ENCODE measurements around the gene XK. TPM values are rescaled to one million over a fixed set of nuclear protein-coding genes. Genes with fewer than 3 reads are reported as not detected.

XK gene
- total and polyA plus RNA-seq, 2 of the 4 experiments (the other 2 are of a cell fraction): under 0.01 to 0.02 TPM

GRCh38 chrX:37684426-37684825 is 1.2 kb upstream of the XK start:
- H4K91ac ChIP-seq (ENCODE audit: insufficient read depth, low read depth, low read length): no peak overlapping the region
- no peaks in the 10 kb centered on the region for H4K20me1 ChIP-seq (ENCODE audit: insufficient read depth, low read length)
- H3K9me3 ChIP-seq (ENCODE audit: control insufficient read depth, insufficient read depth, low read length): no peaks in the 10 kb centered on the region
- in situ Hi-C loops (cut with MboI; ENCODE audit: low sequenced_read_pairs): no loop called here
- BruUV-seq (replicated peaks): no TSS peak
- TF ChIP-seq CHD1 (IDR thresholded peaks at IDR 0.05; ENCODE audit: low read depth, low read length) (no peak), SMC3 (IDR thresholded peaks at IDR 0.05; ENCODE audit: low read depth, low read length) (no peak), RCOR1 (IDR thresholded peaks at IDR 0.05; ENCODE audit: insufficient replicate concordance, low read length) (no peak), CEBPB (IDR thresholded peaks at IDR 0.05; ENCODE audit: low read depth, low read length) (no peak), NFE2L2 (IDR thresholded peaks at IDR 0.05; ENCODE audit: low read depth, low read length) (no peak), FOS (IDR thresholded peaks at IDR 0.05; ENCODE audit: low read depth, low read length) (no peak), MAFK (IDR thresholded peaks at IDR 0.05; ENCODE audit: low read depth, low read length) (no peak), RFX5 (IDR thresholded peaks at IDR 0.05; ENCODE audit: low read depth, low read length) (no peak), ELK1 (IDR thresholded peaks at IDR 0.05; ENCODE audit: borderline replicate concordance, low read depth, low read length) (no peak), MAZ (IDR thresholded peaks at IDR 0.05; ENCODE audit: borderline replicate concordance, low read depth, low read length) (no peak), RAD21 (IDR thresholded peaks at IDR 0.05; ENCODE audit: low read length) (no peak), BHLHE40 (IDR thresholded peaks at IDR 0.05; ENCODE audit: low read depth, low read length) (no peak), MXI1 (IDR thresholded peaks at IDR 0.05; ENCODE audit: borderline replicate concordance, low read depth, low read length) (no peak), POLR2A (IDR thresholded peaks at IDR 0.05; ENCODE audit: low read depth, low read length) (no peak)
- ATAC-seq (ENCODE audit: low read depth): no peak
- no peak for DNase-seq
- peaks cover 2% of the 10 kb centered on the region; the same call in 1 of the 2 replicates for H3K27me3 ChIP-seq (ENCODE audit: control insufficient read depth, insufficient read depth, low read length)
- H2BK5ac ChIP-seq (ENCODE audit: low read depth, low read length, poor library complexity, severe bottlenecking): no peak overlapping the region
- no peak overlapping the region for H2BK120ac ChIP-seq (ENCODE audit: low read depth, low read length)
- H3K9me1 ChIP-seq (ENCODE audit: insufficient read depth, low read length): no peaks in the 10 kb centered on the region
- H3K18ac ChIP-seq (ENCODE audit: low read depth, low read length): no peak overlapping the region
- no peak overlapping the region for H3K9ac ChIP-seq (ENCODE audit: low read depth, low read length)
- no peak overlapping the region for H4K8ac ChIP-seq (ENCODE audit: low read depth in 2 of 2, low read length in 2 of 2)
- no peak overlapping the region for H3K56ac ChIP-seq (ENCODE audit: extremely low read depth, insufficient read depth, low read length)
- ChIA-PET POLR2A (ENCODE audit: unreplicated experiment) (no interaction called here), CTCF (no interaction called here)
- intact Hi-C loops (cut with micrococcal nuclease): no loop called here
- H3K36me3 ChIP-seq (ENCODE audit: control insufficient read depth, insufficient read depth, low read length): no peaks in the 10 kb centered on the region
- H2AFZ ChIP-seq (replicated peaks; ENCODE audit: low read length, poor library complexity): no peak overlapping the region
- H3K14ac ChIP-seq (replicated peaks; ENCODE audit: low read depth, low read length): no peak overlapping the region
- H2BK15ac ChIP-seq (ENCODE audit: low read depth, low read length): no peak overlapping the region
- H3K4me1 ChIP-seq (ENCODE audit: control insufficient read depth, insufficient read depth, low read length): no peaks in the 10 kb centered on the region
- H2AK5ac ChIP-seq (ENCODE audit: low read depth, low read length): no peak overlapping the region
- dilution Hi-C loops (cut with HindIII; ENCODE audit: low sequenced_read_pairs, unreplicated experiment): no loop called here
- H2AK9ac ChIP-seq (replicated peaks; ENCODE audit: low read depth, low read length, poor library complexity): no peak overlapping the region
- no peaks in the 10 kb centered on the region for H3K79me1 ChIP-seq (ENCODE audit: low read depth in 1 of 2, low read length in 2 of 2)
- no peak overlapping the region for H3K4ac ChIP-seq (ENCODE audit: low read depth, low read length)
- no peak overlapping the region for H3K27ac ChIP-seq (ENCODE audit: insufficient read depth, low read length)
- no peak overlapping the region for H3K4me3 ChIP-seq (ENCODE audit: insufficient read depth, low read depth, low read length)
- no peak overlapping the region for H4K5ac ChIP-seq (ENCODE audit: low read depth, low read length)
- H3K23ac ChIP-seq (ENCODE audit: low read depth, low read length): no peak overlapping the region
- H3K4me2 ChIP-seq (ENCODE audit: low read depth, low read length): no peak overlapping the region
- no peak overlapping the region for H2BK20ac ChIP-seq (ENCODE audit: low read depth, low read length)
